ENCODE measurements around the gene LETM1. TPM values are rescaled to one million over a fixed set of nuclear protein-coding genes. Genes with fewer than 3 reads are reported as not detected.

LETM1 gene
- total RNA-seq, 1 experiment from 2014 or later, result 67.3 TPM

GRCh38 chr4:1898007-1898406 lies 42.1 kb upstream of the LETM1 start:
- H3K9ac ChIP-seq (ENCODE audit: low read length), result no peak overlapping the region
- H3K9me2 ChIP-seq (ENCODE audit: insufficient read depth), result no peaks in the 10 kb centered on the region
- DNase-seq (ENCODE audit: low read depth, low spot score), result no peak
- H3K4me3 ChIP-seq (replicated peaks in 1 of 2; ENCODE audit: low read depth in 1 of 2, low read length in 2 of 2), result no peak overlapping the region
- peaks cover 98% of the 10 kb centered on the region for H3K79me2 ChIP-seq (ENCODE audit: insufficient read depth, low read length)
- CTCF ChIA-PET, result interaction anchor here (1.1 to 1.4 kb wide), 4 partner anchors 10 to 322 kb away, joined by 3 read pairs; no protein-coding TSS in a partner anchor
- intact Hi-C loops (cut with micrococcal nuclease), result loop anchor here (5.0 kb wide), 1 partner anchor 86 kb away; no protein-coding TSS in a partner anchor
- H3K27ac ChIP-seq (ENCODE audit: low read depth, low read length), result no peak overlapping the region
- H3K27me3 ChIP-seq (ENCODE audit: insufficient read depth, low read length), result no peaks in the 10 kb centered on the region
- H2AFZ ChIP-seq (ENCODE audit: low read depth, low read length, poor library complexity, severe bottlenecking), result no peak overlapping the region
- no peak overlapping the region for H3K4me2 ChIP-seq (ENCODE audit: low read length)
- H3K4me1 ChIP-seq (ENCODE audit: control insufficient read depth in 1 of 2, insufficient read depth in 2 of 2, low read length in 2 of 2), result peaks cover 0 to 6% of the 10 kb centered on the region in 2 experiments; a peak in 2 of 4 replicates
- H3K36me3 ChIP-seq (ENCODE audit: control insufficient read depth in 1 of 2, insufficient read depth in 2 of 2, low read length in 2 of 2), result peaks cover 5 to 39% of the 10 kb centered on the region in 2 experiments
- RAD21 ChIA-PET (ENCODE audit: low non-redundant PET in 1 of 2, low total read pairs in 2 of 2, uncharacterized antibody in 2 of 2, unreplicated experiment in 2 of 2), result no interaction called here
- TF ChIP-seq ZBTB33 (IDR thresholded peaks at IDR 0.05; ENCODE audit: extremely low read depth, insufficient replicate concordance, low read length) (no peak), EZH2 (IDR thresholded peaks at IDR 0.05) (no peak), CBX3 (IDR thresholded peaks at IDR 0.05; ENCODE audit: low read depth) (no peak), SIN3A (IDR thresholded peaks at IDR 0.05; ENCODE audit: low read depth) (no peak), EGR1 (IDR thresholded peaks at IDR 0.05; ENCODE audit: low read depth) (no peak), TCF7L2 (IDR thresholded peaks at IDR 0.05; ENCODE audit: borderline replicate concordance, extremely low read depth, insufficient read depth, insufficient read length) (no peak), YY1 (IDR thresholded peaks at IDR 0.05; ENCODE audit: extremely low read depth, insufficient replicate concordance, low read depth, low read length) (no peak), JUND (IDR thresholded peaks at IDR 0.05) (no peak), FOSL1 (IDR thresholded peaks at IDR 0.05; ENCODE audit: low read depth) (no peak), CEBPB (IDR thresholded peaks at IDR 0.05; ENCODE audit: low read depth) (no peak), ATF3 (IDR thresholded peaks at IDR 0.05) (no peak), EZH2phosphoT487 (IDR thresholded peaks at IDR 0.05; ENCODE audit: borderline replicate concordance) (no peak), SRF (IDR thresholded peaks at IDR 0.05; ENCODE audit: low read depth) (no peak), CTCF (IDR thresholded peaks at IDR 0.05 in 2 of 3, conservative IDR thresholded peaks at IDR 0.05 in 1 of 3; ENCODE audit: borderline replicate concordance in 1 of 3, insufficient read depth in 1 of 3, low read depth in 2 of 3, low read length in 2 of 3) (no peak), ZNF274 (IDR thresholded peaks at IDR 0.05; ENCODE audit: low read depth, low read length) (no peak), RAD21 (IDR thresholded peaks at IDR 0.05; ENCODE audit: low read depth) (no peak), SP1 (IDR thresholded peaks at IDR 0.05; ENCODE audit: low read depth) (no peak)
- peaks cover 32% of the 10 kb centered on the region for H4K20me1 ChIP-seq (ENCODE audit: insufficient read depth)
- no TSS peak for BruUV-seq (replicated peaks)
- H3K9me3 ChIP-seq (ENCODE audit: control insufficient read depth in 1 of 2, insufficient read depth in 1 of 2, low read depth in 1 of 2, low read length in 2 of 2), result no peaks in the 10 kb centered on the region
- ATAC-seq, result no peak
- POLR2A ChIA-PET, result no interaction called here
